ENCODE results near the gene CERK.

DNA sequence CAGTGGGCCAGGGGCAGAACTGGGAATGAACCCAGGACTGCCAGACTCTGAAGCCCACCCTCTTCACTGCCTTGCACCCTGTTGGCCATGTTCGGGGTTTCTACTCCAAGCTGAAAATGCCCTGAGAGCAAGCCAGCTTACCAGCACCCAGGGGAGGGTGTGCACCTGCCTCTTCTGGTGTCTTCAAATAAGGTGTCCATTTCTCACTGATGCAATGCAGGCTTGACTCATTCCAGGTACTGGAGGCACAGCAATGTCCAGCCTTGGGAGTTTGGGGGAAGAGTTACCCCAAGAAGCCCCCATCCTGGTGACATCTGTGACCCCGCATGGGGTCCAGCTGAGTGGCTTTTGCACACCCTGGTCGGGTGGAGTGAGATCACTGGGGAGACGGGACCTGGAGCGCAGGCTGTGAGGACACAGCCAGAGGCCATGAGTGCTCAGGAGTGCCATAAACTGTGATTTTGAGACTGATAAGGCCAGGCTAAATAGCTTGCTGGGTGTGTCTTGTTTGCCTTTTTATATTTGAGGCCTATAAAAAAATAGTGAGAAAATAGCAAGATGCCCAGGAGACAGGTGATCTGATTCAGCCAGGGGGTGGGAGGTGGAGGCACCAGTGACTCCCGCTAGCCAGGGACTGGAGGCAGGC lies 4.6 kb upstream of the CERK start:
- TF ChIP-seq EZH2 (IDR thresholded peaks at IDR 0.05; ENCODE audit: low read depth): no peak
- TF ChIP-seq, protein P1, sequence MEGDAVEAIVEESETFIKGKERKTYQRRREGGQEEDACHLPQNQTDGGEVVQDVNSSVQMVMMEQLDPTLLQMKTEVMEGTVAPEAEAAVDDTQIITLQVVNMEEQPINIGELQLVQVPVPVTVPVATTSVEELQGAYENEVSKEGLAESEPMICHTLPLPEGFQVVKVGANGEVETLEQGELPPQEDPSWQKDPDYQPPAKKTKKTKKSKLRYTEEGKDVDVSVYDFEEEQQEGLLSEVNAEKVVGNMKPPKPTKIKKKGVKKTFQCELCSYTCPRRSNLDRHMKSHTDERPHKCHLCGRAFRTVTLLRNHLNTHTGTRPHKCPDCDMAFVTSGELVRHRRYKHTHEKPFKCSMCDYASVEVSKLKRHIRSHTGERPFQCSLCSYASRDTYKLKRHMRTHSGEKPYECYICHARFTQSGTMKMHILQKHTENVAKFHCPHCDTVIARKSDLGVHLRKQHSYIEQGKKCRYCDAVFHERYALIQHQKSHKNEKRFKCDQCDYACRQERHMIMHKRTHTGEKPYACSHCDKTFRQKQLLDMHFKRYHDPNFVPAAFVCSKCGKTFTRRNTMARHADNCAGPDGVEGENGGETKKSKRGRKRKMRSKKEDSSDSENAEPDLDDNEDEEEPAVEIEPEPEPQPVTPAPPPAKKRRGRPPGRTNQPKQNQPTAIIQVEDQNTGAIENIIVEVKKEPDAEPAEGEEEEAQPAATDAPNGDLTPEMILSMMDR (conservative IDR thresholded peaks at IDR 0.05): no peak

Data from PC-9 (cell line).